GM23338 (cell line): ENCODE data around the gene CD6. TPM values are rescaled to one million over a fixed set of nuclear protein-coding genes. Genes with fewer than 3 reads are reported as not detected.

Experiments used
- ATAC-seq: fragments of 200-7000 bp; cut with Tn5 transposase; 3 replicates; pipeline ENCODE4 v1.9.1; 2020
- DNase-seq: peaks from one replicate; pipeline ENCODE4 v3.0.0-alpha.2; 2015; ENCODE audit warnings: low spot score
- H2AFZ ChIP-seq: fragments of 200-600 bp; sonication (generic); 2 replicates; pipeline ENCODE4 v1.8.0; 2016; ENCODE audit warnings: antibody characterized with exemption, mild to moderate bottlenecking, moderate library complexity
- H3F3A ChIP-seq: fragments of 200-600 bp; sonication (generic); replicated peaks from 2 replicates; pipeline ENCODE4 v1.8.0; 2017; ENCODE audit warnings: antibody characterized with exemption, mixed run types, low read depth
- H3K27ac ChIP-seq: fragments of 200-600 bp; sonication (generic); 2 replicates; pipeline ENCODE4 v1.6.1; 2016; ENCODE audit warnings: low read depth
- H3K27me3 ChIP-seq: fragments of 200-600 bp; sonication (generic); 2 replicates; pipeline ENCODE4 v1.8.0; 2016; ENCODE audit warnings: mild to moderate bottlenecking, mixed run types, moderate library complexity; ENCODE audit not compliant: insufficient read depth
- H3K36me3 ChIP-seq: fragments of 200-600 bp; sonication (generic); 2 replicates; pipeline ENCODE4 v1.8.0; 2016; ENCODE audit warnings: mild to moderate bottlenecking; ENCODE audit not compliant: insufficient read depth
- H3K4me1 ChIP-seq: fragments of 200-600 bp; sonication (generic); 2 replicates; pipeline ENCODE4 v1.8.0; 2016; ENCODE audit warnings: mild to moderate bottlenecking, moderate library complexity; ENCODE audit not compliant: insufficient read depth
- H3K4me2 ChIP-seq: fragments of 200-600 bp; sonication (generic); 2 replicates; pipeline ENCODE4 v1.7.1; 2017; ENCODE audit warnings: mixed run types
- H3K4me3 ChIP-seq: fragments of 200-600 bp; sonication (generic); 2 replicates; pipeline ENCODE4 v1.6.1; 2016; ENCODE audit warnings: mixed run types
- H3K79me2 ChIP-seq: fragments of 200-600 bp; sonication (generic); replicated peaks from 2 replicates; pipeline ENCODE4 v1.8.0; 2017; ENCODE audit warnings: mild to moderate bottlenecking; ENCODE audit not compliant: insufficient read depth
- H3K9me2 ChIP-seq: fragments of 200-600 bp; sonication (generic); 2 replicates; pipeline ENCODE4 v1.8.0; 2017; ENCODE audit not compliant: insufficient read depth
- H4K20me1 ChIP-seq: fragments of 200-600 bp; sonication (generic); replicated peaks from 2 replicates; pipeline ENCODE4 v1.8.0; 2017; ENCODE audit warnings: mild to moderate bottlenecking; ENCODE audit not compliant: insufficient read depth
- H3K27ac Mint-ChIP-seq: 2 replicates; pipeline ENCODE4 v1.8.0; 2020; ENCODE audit warnings: inconsistent platforms, mild to moderate bottlenecking, moderate library complexity, mixed read lengths
- H3K27me3 Mint-ChIP-seq: 3 replicates; pipeline ENCODE4 v1.8.0; 2022; ENCODE audit warnings: low read depth, mild to moderate bottlenecking, moderate library complexity, mixed read lengths, inconsistent platforms; ENCODE audit not compliant: insufficient read depth, poor library complexity
- H3K36me3 Mint-ChIP-seq: 3 replicates; pipeline ENCODE4 v1.8.0; 2021; ENCODE audit warnings: low read depth, mild to moderate bottlenecking, inconsistent platforms, moderate library complexity, mixed read lengths
- H3K4me1 Mint-ChIP-seq: 3 replicates; pipeline ENCODE4 v1.8.0; 2020; ENCODE audit warnings: mild to moderate bottlenecking, inconsistent platforms, mixed read lengths
- H3K4me3 Mint-ChIP-seq: 3 replicates; pipeline ENCODE4 v1.8.0; 2021; ENCODE audit warnings: moderate library complexity, mild to moderate bottlenecking, inconsistent platforms, mixed read lengths
- H3K9me3 Mint-ChIP-seq: 3 replicates; pipeline ENCODE4 v1.8.0; 2020; ENCODE audit warnings: moderate library complexity, mild to moderate bottlenecking, inconsistent platforms, mixed read lengths
- ETS1 ChIP-seq: IDR thresholded peaks from 2 replicates; pipeline ENCODE4 v1.6.1; 2016; ENCODE audit warnings: antibody characterized with exemption
- EZH2phosphoT487 ChIP-seq: fragments of 200-600 bp; sonication (generic); IDR thresholded peaks from one replicate; pipeline ENCODE4 v1.8.1; 2018; ENCODE audit warnings: antibody characterized with exemption; ENCODE audit not compliant: unreplicated experiment
- NANOG ChIP-seq: IDR thresholded peaks from 2 replicates; pipeline ENCODE4 v1.6.1; 2016; ENCODE audit warnings: antibody characterized with exemption, borderline replicate concordance
- POLR2AphosphoS5 ChIP-seq: IDR thresholded peaks from 2 replicates; pipeline ENCODE4 v1.6.1; 2016; ENCODE audit warnings: antibody characterized with exemption, low read depth
- REST ChIP-seq: IDR thresholded peaks from one replicate; pipeline ENCODE4 v1.6.1; 2018; ENCODE audit warnings: antibody characterized with exemption; ENCODE audit not compliant: unreplicated experiment
- STAT1 ChIP-seq: IDR thresholded peaks from one replicate; pipeline ENCODE4 v1.6.1; 2016; ENCODE audit warnings: antibody characterized with exemption; ENCODE audit not compliant: unreplicated experiment
- ZNF114 ChIP-seq: fragments of 250-450 bp; sonication (Bioruptor Pico); IDR thresholded peaks from 2 replicates; pipeline ENCODE4 v1.5.0; 2020; ENCODE audit warnings: mild to moderate bottlenecking, moderate library complexity
- ZNF331 ChIP-seq: fragments of 250-450 bp; sonication (Bioruptor Pico); IDR thresholded peaks from 2 replicates; pipeline ENCODE4 v1.5.0; 2020; ENCODE audit warnings: low read depth, mild to moderate bottlenecking, moderate library complexity
- polyA plus RNA-seq: library from polyadenylated mRNA; unstranded; fragments of >200 nt; fragmentation: Nextera tagmentation; extraction: Ambion mirVana; gene quantifications from 2 replicates; pipeline ENCODE4 v1.2.1, GENCODE V29; 2016
- total RNA-seq: library from RNA; depleted of rRNA; stranded (reverse); fragments of >200 nt; shearing (Covaris generic); gene quantifications from 2 replicates; pipeline ENCODE4 v1.2.3, GENCODE V29; 2014

CD6 gene
- total and polyA plus RNA-seq, 2 experiments from 2014 or later: 0.49 TPM; not detected in 1

DNA sequence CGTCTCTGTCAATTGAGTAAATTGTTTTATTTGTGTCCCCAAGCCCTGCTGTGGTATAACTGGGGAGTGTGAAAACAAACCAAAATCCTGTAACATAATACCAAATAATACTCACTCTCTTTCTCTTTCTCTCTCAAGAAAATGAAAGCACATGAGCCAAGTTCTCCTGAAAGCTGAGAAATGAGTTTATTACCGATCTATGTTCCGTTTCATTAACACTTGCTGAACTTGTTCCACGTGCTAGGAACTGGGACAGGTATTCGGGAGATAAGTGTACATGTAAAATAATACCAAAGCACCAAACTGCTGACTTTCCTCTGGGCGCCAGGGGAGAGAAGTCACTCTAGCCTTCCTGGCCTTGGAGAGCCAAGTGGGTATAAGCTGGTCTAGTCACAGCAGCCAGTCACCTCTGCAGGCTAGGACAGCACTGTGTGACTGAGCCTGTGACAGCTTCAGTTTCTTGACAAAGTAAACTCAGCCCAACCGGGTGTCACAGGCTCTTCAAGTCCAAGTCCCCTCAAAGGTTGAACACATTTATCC lies 23.1 kb downstream of the CD6 start:
- H3K36me3 Mint-ChIP-seq: no peaks in the 10 kb centered on the region
- H3K4me1 Mint-ChIP-seq: no peaks in the 10 kb centered on the region
- Histone ChIP-seq H3F3A (no peaks in the 10 kb centered on the region), H3K27ac (no peak overlapping the region), H3K36me3 (no peaks in the 10 kb centered on the region), H2AFZ (no peak overlapping the region), H3K27me3 (no peaks in the 10 kb centered on the region), H3K4me1 (no peaks in the 10 kb centered on the region), H3K9me2 (no peaks in the 10 kb centered on the region), H3K79me2 (no peaks in the 10 kb centered on the region), H3K4me2 (no peak overlapping the region), H4K20me1 (no peaks in the 10 kb centered on the region), H3K4me3 (no peak overlapping the region)
- DNase-seq: no peak
- no peak for ATAC-seq
- TF ChIP-seq ETS1 (no peak), NANOG (no peak), POLR2AphosphoS5 (no peak), STAT1 (no peak), REST (no peak), ZNF114 (CRISPR knock-in tag) (no peak), ZNF331 (CRISPR knock-in tag) (no peak)
- no peaks in the 10 kb centered on the region for H3K9me3 Mint-ChIP-seq
- H3K27ac Mint-ChIP-seq: no peak overlapping the region
- H3K4me3 Mint-ChIP-seq: no peak overlapping the region
- peaks cover 2% of the 10 kb centered on the region for H3K27me3 Mint-ChIP-seq

DNA sequence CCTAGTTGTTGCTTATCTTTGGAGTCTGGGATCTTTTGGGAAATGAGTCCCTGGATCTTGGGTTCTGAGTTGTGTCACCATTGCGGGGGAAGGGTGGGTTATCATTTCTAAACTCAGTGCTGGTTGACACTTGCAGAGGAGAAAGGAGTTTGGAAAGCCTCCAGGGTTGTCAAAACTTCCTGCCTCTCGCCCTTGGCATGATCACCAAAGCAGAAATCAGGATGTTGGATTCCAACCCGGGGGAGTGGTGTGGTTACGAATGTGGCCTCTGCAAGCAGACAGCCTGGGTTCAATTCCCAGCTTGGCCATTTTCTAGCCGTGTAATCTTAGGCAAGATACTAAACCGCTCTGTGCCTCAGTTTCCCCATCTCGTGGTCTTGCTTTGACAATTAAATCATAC lies 24.3 kb downstream of the CD6 start:
- TF ChIP-seq EZH2phosphoT487: no peak
- no peaks in the 10 kb centered on the region for H3K36me3 ChIP-seq
- no peak overlapping the region for H3K4me2 ChIP-seq
- H2AFZ ChIP-seq: no peak overlapping the region
- Mint-ChIP-seq H3K27ac (no peak overlapping the region), H3K4me3 (no peak overlapping the region), H3K27me3 (peaks cover 2% of the 10 kb centered on the region), H3K9me3 (no peaks in the 10 kb centered on the region), H3K4me1 (no peaks in the 10 kb centered on the region), H3K36me3 (no peaks in the 10 kb centered on the region)
- H3F3A ChIP-seq: no peaks in the 10 kb centered on the region
- no peak overlapping the region for H3K4me3 ChIP-seq
- DNase-seq: no peak
- H4K20me1 ChIP-seq: no peaks in the 10 kb centered on the region
- ATAC-seq: no peak
- no peaks in the 10 kb centered on the region for H3K27me3 ChIP-seq
- no peak overlapping the region for H3K27ac ChIP-seq
- no peaks in the 10 kb centered on the region for H3K79me2 ChIP-seq
- H3K9me2 ChIP-seq: no peaks in the 10 kb centered on the region
- no peaks in the 10 kb centered on the region for H3K4me1 ChIP-seq
